IMR-90 (cell line): ENCODE measurements around the gene MFRP. TPM values are rescaled to one million over a fixed set of nuclear protein-coding genes. Genes with fewer than 3 reads are reported as not detected.

ENCODE experiments used
- ATAC-seq: fragments of 200-7000 bp; cut with Tn5 transposase; 2 replicates; pipeline ENCODE4 v1.9.1; 2020; ENCODE audit warnings: low read depth, mild to moderate bottlenecking, moderate library complexity
- BruUV-seq: library from RNA; stranded (reverse); fragments of 400-500 nt; replicated peaks from 2 replicates; lab custom pipeline; 2021; lab: Mats Ljungman, UMichigan
- CTCF ChIA-PET: fragments of 300-600 bp; formaldehyde crosslinking; extraction: SDS; loops from one replicate; lab custom pipeline; 2021; ENCODE audit warnings: antibody characterized with exemption; lab: Yijun Ruan, JAX
- POLR2A ChIA-PET: fragments of 300-600 bp; sonication (Branson Sonifier 250); formaldehyde crosslinking; loops from one replicate; lab custom pipeline; 2022; ENCODE audit warnings: antibody characterized with exemption; ENCODE audit not compliant: unreplicated experiment; lab: Charles Lee
- DNase-seq: peaks from one replicate; pipeline ENCODE4 v3.0.0; 2013
- H2AFZ ChIP-seq: replicated peaks from 2 replicates; pipeline ENCODE3; 2013; ENCODE audit warnings: low read length, mild to moderate bottlenecking; ENCODE audit not compliant: poor library complexity
- H2AK5ac ChIP-seq: 2 replicates; pipeline ENCODE4 v1.6.1; 2013; ENCODE audit warnings: low read depth, low read length, inconsistent platforms
- H2AK9ac ChIP-seq: replicated peaks from 2 replicates; pipeline ENCODE3; 2013; ENCODE audit warnings: mild to moderate bottlenecking, low read depth, low read length, moderate library complexity; ENCODE audit not compliant: poor library complexity
- H2BK120ac ChIP-seq: 2 replicates; pipeline ENCODE4 v1.6.1; 2013; ENCODE audit warnings: low read depth, low read length, inconsistent platforms
- H2BK15ac ChIP-seq: 3 replicates; pipeline ENCODE4 v1.6.1; 2013; ENCODE audit warnings: low read depth, low read length, inconsistent platforms
- H2BK20ac ChIP-seq: 2 replicates; pipeline ENCODE4 v1.6.1; 2013; ENCODE audit warnings: low read depth, mild to moderate bottlenecking, inconsistent platforms, low read length, moderate library complexity
- H2BK5ac ChIP-seq: 2 replicates; pipeline ENCODE4 v1.6.1; 2013; ENCODE audit warnings: mild to moderate bottlenecking, low read depth, low read length, inconsistent platforms; ENCODE audit not compliant: poor library complexity, severe bottlenecking
- H3K14ac ChIP-seq: replicated peaks from 2 replicates; pipeline ENCODE4 v1.6.1; 2013; ENCODE audit warnings: low read depth, low read length, inconsistent platforms
- H3K18ac ChIP-seq: 2 replicates; pipeline ENCODE4 v1.6.1; 2013; ENCODE audit warnings: low read depth, low read length, control low read depth
- H3K23ac ChIP-seq: 2 replicates; pipeline ENCODE4 v1.6.1; 2013; ENCODE audit warnings: low read depth, low read length, inconsistent platforms
- H3K27ac ChIP-seq: 2 replicates; pipeline ENCODE4 v1.5.1; 2013; ENCODE audit warnings: mild to moderate bottlenecking, control low read depth, low read length; ENCODE audit not compliant: insufficient read depth
- H3K27me3 ChIP-seq: 2 replicates; pipeline ENCODE4 v1.6.1; 2013; ENCODE audit warnings: low read length; ENCODE audit not compliant: control insufficient read depth, insufficient read depth
- H3K36me3 ChIP-seq: 2 replicates; pipeline ENCODE4 v1.6.1; 2013; ENCODE audit warnings: low read length, mixed read lengths; ENCODE audit not compliant: control insufficient read depth, insufficient read depth
- H3K4ac ChIP-seq: 2 replicates; pipeline ENCODE4 v1.6.1; 2013; ENCODE audit warnings: low read depth, low read length, inconsistent platforms
- H3K4me1 ChIP-seq: 2 replicates; pipeline ENCODE4 v1.6.1; 2013; ENCODE audit warnings: low read length, mixed read lengths; ENCODE audit not compliant: control insufficient read depth, insufficient read depth
- H3K4me2 ChIP-seq: 2 replicates; pipeline ENCODE4 v1.6.1; 2013; ENCODE audit warnings: low read depth, mild to moderate bottlenecking, control low read depth, low read length, moderate library complexity
- H3K4me3 ChIP-seq: 2 replicates; pipeline ENCODE4 v1.5.1; 2013; ENCODE audit warnings: low read depth, mild to moderate bottlenecking, control low read depth, low read length, moderate library complexity; ENCODE audit not compliant: insufficient read depth
- H3K56ac ChIP-seq: 2 replicates; pipeline ENCODE4 v1.6.1; 2013; ENCODE audit warnings: low read length, inconsistent platforms; ENCODE audit not compliant: insufficient read depth; ENCODE audit errors: extremely low read depth
- H3K79me1 ChIP-seq, 2 experiments: 2 replicates each; pipeline ENCODE4 v1.6.1; 2013; ENCODE audit warnings: low read length in 2 of 2, inconsistent platforms in 1 of 2, low read depth in 1 of 2
- H3K9ac ChIP-seq: 2 replicates; pipeline ENCODE4 v1.6.1; 2013; ENCODE audit warnings: low read depth, low read length, control low read depth
- H3K9me1 ChIP-seq: 2 replicates; pipeline ENCODE4 v1.6.1; 2013; ENCODE audit warnings: low read length, inconsistent platforms; ENCODE audit not compliant: insufficient read depth
- H3K9me3 ChIP-seq: 2 replicates; pipeline ENCODE4 v1.6.1; 2013; ENCODE audit warnings: low read length; ENCODE audit not compliant: control insufficient read depth, insufficient read depth
- H4K20me1 ChIP-seq: 2 replicates; pipeline ENCODE4 v1.6.1; 2013; ENCODE audit warnings: low read length, inconsistent platforms; ENCODE audit not compliant: insufficient read depth
- H4K5ac ChIP-seq: 2 replicates; pipeline ENCODE4 v1.6.1; 2013; ENCODE audit warnings: mild to moderate bottlenecking, low read depth, low read length, control low read depth
- H4K8ac ChIP-seq, 2 experiments: 2 replicates each; pipeline ENCODE4 v1.6.1; 2013; ENCODE audit warnings: low read depth in 2 of 2, low read length in 2 of 2, control low read depth in 1 of 2, inconsistent platforms in 1 of 2
- H4K91ac ChIP-seq: 2 replicates; pipeline ENCODE4 v1.6.1; 2013; ENCODE audit warnings: low read depth, low read length, inconsistent platforms; ENCODE audit not compliant: insufficient read depth
- BHLHE40 ChIP-seq: fragments of 150-350 bp; IDR thresholded peaks from 2 replicates; pipeline ENCODE4 v1.6.1; 2016; ENCODE audit warnings: mild to moderate bottlenecking, low read depth, low read length
- CTCF ChIP-seq: conservative IDR thresholded peaks from 2 replicates; pipeline ENCODE4 v1.5.1; 2012; ENCODE audit warnings: mild to moderate bottlenecking, low read depth, low read length, improper control_type of control experiment
- FOS ChIP-seq: fragments of 150-350 bp; IDR thresholded peaks from 2 replicates; pipeline ENCODE4 v1.6.1; 2016; ENCODE audit warnings: low read depth, low read length
- MAFK ChIP-seq: IDR thresholded peaks from 2 replicates; pipeline ENCODE4 v1.6.1; 2012; ENCODE audit warnings: low read depth, low read length, improper control_type of control experiment
- MAZ ChIP-seq: IDR thresholded peaks from 2 replicates; pipeline ENCODE4 v1.6.1; 2012; ENCODE audit warnings: low read depth, mild to moderate bottlenecking, low read length, improper control_type of control experiment, moderate library complexity, borderline replicate concordance
- MXI1 ChIP-seq: IDR thresholded peaks from 2 replicates; pipeline ENCODE4 v1.6.1; 2012; ENCODE audit warnings: low read depth, mild to moderate bottlenecking, low read length, moderate library complexity, borderline replicate concordance
- POLR2A ChIP-seq: IDR thresholded peaks from 2 replicates; pipeline ENCODE4 v1.6.1; 2012; ENCODE audit warnings: mild to moderate bottlenecking, low read depth, low read length
- RAD21 ChIP-seq: IDR thresholded peaks from 2 replicates; pipeline ENCODE4 v1.6.1; 2012; ENCODE audit warnings: low read length, improper control_type of control experiment
- RCOR1 ChIP-seq: IDR thresholded peaks from 2 replicates; pipeline ENCODE4 v1.6.1; 2012; ENCODE audit warnings: mild to moderate bottlenecking, low read length, improper control_type of control experiment; ENCODE audit not compliant: insufficient replicate concordance
- RFX5 ChIP-seq: IDR thresholded peaks from 2 replicates; pipeline ENCODE4 v1.8.0; 2012; ENCODE audit warnings: low read depth, mild to moderate bottlenecking, low read length, moderate library complexity
- USF2 ChIP-seq: fragments of 150-350 bp; IDR thresholded peaks from 2 replicates; pipeline ENCODE4 v1.6.1; 2017; ENCODE audit warnings: mild to moderate bottlenecking, antibody characterized with exemption, low read length, low read depth
- WGBS, 2 experiments: methylation state at CpG; one replicate each; pipeline versions ENCODE4 v1.1.5 to v1.1.7; 2013; ENCODE audit warnings: missing lambda C conversion rate in 2 of 2; ENCODE audit not compliant: insufficient read length in 1 of 2; ENCODE audit errors: extremely low coverage in 2 of 2; 5-methylcytosine and 5-hydroxymethylcytosine counted together
- dilution Hi-C: fragments of 300-500 bp; cut with HindIII; formaldehyde crosslinking; loops from one replicate; pipeline ENCODE4 v1.14.3; 2018; ENCODE audit warnings: low sequenced_read_pairs; ENCODE audit not compliant: unreplicated experiment
- in situ Hi-C: fragments of 300-500 bp; cut with MboI; formaldehyde crosslinking; loops from 3 replicates; pipeline ENCODE4 v1.14.3; 2019; ENCODE audit warnings: low sequenced_read_pairs, inconsistent platforms, mixed read lengths
- intact Hi-C: fragments of 100-400 bp; cut with micrococcal nuclease; formaldehyde crosslinking; loops from 2 replicates; pipeline ENCODE4 v1.10.0; 2022
- polyA plus RNA-seq, 3 experiments: library from polyadenylated mRNA; depleted of rRNA; stranded (reverse); fragments of >200 nt; gene quantifications; 2 replicates each; pipeline ENCODE4 v1.2.3, GENCODE V29; 2012; ENCODE audit warnings: low replicate concordance in 1 of 3
- total RNA-seq: library from RNA; depleted of rRNA; stranded (reverse); fragments of >200 nt; gene quantifications from 2 replicates; pipeline ENCODE4 v1.2.3, GENCODE V29; 2012

The MFRP gene
- total and polyA plus RNA-seq, 2 of the 4 experiments (the other 2 are of a cell fraction): not detected

- H3K27me3 ChIP-seq: no peaks in the 10 kb centered on the region
- H2AFZ ChIP-seq: peak overlapping the region; percentile 78
- H2AK5ac ChIP-seq: peak overlapping the region; percentile 27; the same call in 1 of the 2 replicates
- no peak overlapping the region for H3K56ac ChIP-seq
- H2BK120ac ChIP-seq: peak overlapping the region; percentile 26; the same call in 1 of the 2 replicates
- POLR2A ChIA-PET: interaction anchor here (1.1 kb wide), 1 partner anchor 20 kb away, joined by 3 read pairs; no protein-coding TSS in a partner anchor
- peak overlapping the region; percentile 26 for H2BK5ac ChIP-seq
- ATAC-seq (no peak), DNase-seq (peak; percentile 37)
- no peak overlapping the region for H3K23ac ChIP-seq
- H3K18ac ChIP-seq: no peak overlapping the region; the same call in 1 of the 2 replicates
- intact Hi-C loops: no loop called here
- peak overlapping the region; percentile 13; the same call in 1 of the 2 replicates for H4K91ac ChIP-seq
- no peaks in the 10 kb centered on the region for H3K79me1 ChIP-seq
- H3K4me1 ChIP-seq: peaks cover 26% of the 10 kb centered on the region
- H3K36me3 ChIP-seq: no peaks in the 10 kb centered on the region
- peak overlapping the region; percentile 58; the same call in 1 of the 2 replicates for H4K5ac ChIP-seq
- H3K9me3 ChIP-seq: no peaks in the 10 kb centered on the region
- TF ChIP-seq MAFK (no peak), BHLHE40 (no peak), CTCF (no peak), FOS (no peak), RFX5 (no peak), RAD21 (no peak), POLR2A (no peak), MXI1 (0 out of 2 replicates have a peak, but pooled peaks have one; percentile 19), USF2 (peak; percentile 16; the same call in 1 of the 2 replicates), RCOR1 (no peak), MAZ (no peak)
- dilution Hi-C loops: no loop called here
- no peak overlapping the region for H3K9ac ChIP-seq
- H4K8ac ChIP-seq: 0 out of 4 replicates have a peak overlapping the region, but pooled peaks of 1 of the 2 experiments have one; percentile 6
- H3K4me2 ChIP-seq: no peak overlapping the region; the same call in 1 of the 2 replicates
- CTCF ChIA-PET: interaction anchor here (0.7 to 4.0 kb wide), 5 partner anchors 20 to 99 kb away, joined by 3 to 32 read pairs (median 5); no protein-coding TSS in a partner anchor
- peak overlapping the region; percentile 29; the same call in 1 of the 2 replicates for H2BK20ac ChIP-seq
- H2AK9ac ChIP-seq: peak overlapping the region; percentile 68
- BruUV-seq: no TSS peak
- in situ Hi-C loops: no loop called here
- H3K27ac ChIP-seq: no peak overlapping the region
- H2BK15ac ChIP-seq: no peak overlapping the region; the same call in 2 of the 3 replicates
- no peak overlapping the region for H3K14ac ChIP-seq
- H3K9me1 ChIP-seq: no peaks in the 10 kb centered on the region; the same call in 1 of the 2 replicates
- peak overlapping the region; percentile 50; the same call in 1 of the 2 replicates for H3K4ac ChIP-seq
- H3K4me3 ChIP-seq: no peak overlapping the region
- 27% methylated on average over 3 of the region's 11 CpGs; no CpG with 5 or more reads in 1 of the 2 experiments for WGBS, 2 experiments
- no peaks in the 10 kb centered on the region for H4K20me1 ChIP-seq
Observed at GRCh38 chr11:119376197-119376847, 29.8 kb upstream of the MFRP start.
